GM18868 (cell line): Measurements from ENCODE around the gene AMDHD1.

Source experiments
- ATAC-seq: cut with Tn5 transposase; IDR thresholded peaks from one replicate; pipeline ENCODE4 v1.9.1; 2021; ENCODE audit warnings: mild to moderate bottlenecking, moderate library complexity; ENCODE audit not compliant: unreplicated experiment

AMDHD1 gene, protein sequence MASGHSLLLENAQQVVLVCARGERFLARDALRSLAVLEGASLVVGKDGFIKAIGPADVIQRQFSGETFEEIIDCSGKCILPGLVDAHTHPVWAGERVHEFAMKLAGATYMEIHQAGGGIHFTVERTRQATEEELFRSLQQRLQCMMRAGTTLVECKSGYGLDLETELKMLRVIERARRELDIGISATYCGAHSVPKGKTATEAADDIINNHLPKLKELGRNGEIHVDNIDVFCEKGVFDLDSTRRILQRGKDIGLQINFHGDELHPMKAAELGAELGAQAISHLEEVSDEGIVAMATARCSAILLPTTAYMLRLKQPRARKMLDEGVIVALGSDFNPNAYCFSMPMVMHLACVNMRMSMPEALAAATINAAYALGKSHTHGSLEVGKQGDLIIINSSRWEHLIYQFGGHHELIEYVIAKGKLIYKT

DNA sequence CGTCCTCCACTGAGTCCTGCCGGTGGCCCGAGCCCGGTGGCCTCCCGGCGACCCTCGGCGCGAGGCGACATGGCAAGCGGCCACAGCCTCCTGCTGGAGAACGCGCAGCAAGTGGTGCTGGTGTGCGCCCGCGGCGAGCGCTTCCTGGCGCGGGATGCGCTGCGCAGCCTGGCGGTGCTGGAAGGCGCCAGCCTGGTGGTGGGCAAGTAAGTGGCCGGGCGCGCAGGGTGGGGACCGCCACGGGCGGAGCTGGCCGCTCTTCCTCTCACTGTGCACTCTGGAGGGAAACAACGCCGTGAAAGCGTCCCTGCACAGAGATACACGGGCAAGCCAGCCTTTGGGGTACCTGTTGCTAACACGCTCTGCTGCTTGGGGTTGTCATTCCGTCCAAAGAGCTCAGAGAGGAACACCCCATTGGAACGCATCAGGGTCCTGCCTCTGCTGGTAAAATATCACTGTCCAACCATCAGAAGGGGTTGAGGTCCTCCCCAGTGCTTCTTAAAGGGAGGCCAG is at the start of gene AMDHD1:
AMDHD1 (plus strand) TSS at position 2 of the 513 bp plus-strand sequence; CDS start at position 70, 68 bp downstream.
- peak; percentile 60 for ATAC-seq

- ATAC-seq = no peak
Observed at GRCh38 chr12:95896846-95897245, 46.3 kb upstream of the AMDHD1 start.

DNA sequence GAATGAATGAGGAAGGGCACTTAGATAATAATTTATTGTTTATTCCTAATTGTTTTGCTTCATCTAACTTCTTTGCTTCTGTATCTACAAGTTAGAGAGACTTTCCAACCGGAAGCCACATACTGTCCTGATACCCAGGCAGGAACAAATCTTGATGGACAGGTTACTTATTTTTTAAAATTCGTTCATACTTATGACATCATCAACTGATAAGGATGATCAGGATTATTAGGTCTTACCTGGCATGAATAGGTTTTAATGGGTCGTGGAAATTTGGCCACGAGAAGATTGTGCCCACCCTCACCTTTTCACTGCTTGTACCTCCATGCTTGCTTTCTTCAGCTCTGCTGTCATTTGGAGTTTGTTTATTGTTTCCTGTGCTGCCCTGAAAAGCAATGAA is 45.0 kb upstream of the AMDHD1 start:
- no peak for ATAC-seq

- no peak for ATAC-seq
Observed at GRCh38 chr12:95908573-95908972, 34.6 kb upstream of the AMDHD1 start.

GRCh38 chr12:95909871-95910270 is 33.3 kb upstream of the AMDHD1 start:
- ATAC-seq = no peak

DNA sequence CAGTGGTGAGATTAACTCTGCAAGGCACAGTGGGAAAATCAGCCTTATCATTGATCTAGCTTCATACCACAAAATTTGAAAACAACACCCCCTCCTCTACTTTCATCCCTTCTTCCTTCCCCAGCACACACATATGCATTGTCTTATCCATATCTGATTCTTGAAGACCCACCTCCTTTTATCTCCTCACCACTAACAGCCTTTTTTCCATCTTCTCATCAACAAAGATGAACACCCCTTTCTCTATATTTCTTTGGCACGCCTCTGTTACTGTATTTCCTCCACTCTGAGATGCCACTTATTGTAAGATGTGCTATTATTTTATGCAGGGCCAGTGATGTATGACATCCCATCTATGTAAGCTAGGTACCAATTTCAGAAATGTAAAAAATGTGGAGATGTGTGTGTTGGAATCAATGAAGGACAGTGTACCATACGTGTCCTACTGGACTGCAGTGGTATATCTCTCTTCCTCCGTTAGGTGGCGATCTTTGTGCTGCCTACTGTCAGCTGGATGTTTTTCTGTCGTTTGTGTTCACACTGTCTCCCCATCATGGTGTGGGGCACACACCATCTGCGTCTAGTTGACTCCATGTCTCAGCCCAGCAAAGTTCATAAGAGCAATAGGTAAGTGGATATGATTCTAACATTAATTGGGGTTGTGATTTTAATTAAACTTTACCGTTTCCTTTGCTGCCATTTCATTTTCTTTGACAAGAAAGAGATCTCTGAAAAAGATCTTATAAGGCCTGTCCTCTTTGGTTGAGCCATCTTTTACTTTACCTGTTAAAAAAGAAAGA is 24.7 kb upstream of the AMDHD1 start:
- peak; percentile 87 for ATAC-seq

GRCh38 chr12:95919110-95919509 is 24.0 kb upstream of the AMDHD1 start:
- ATAC-seq = no peak

- ATAC-seq = no peak
Observed at GRCh38 chr12:95922231-95922630, 20.9 kb upstream of the AMDHD1 start.

GRCh38 chr12:95940514-95940913 is 2.6 kb upstream of the AMDHD1 start:
- ATAC-seq = no peak

DNA sequence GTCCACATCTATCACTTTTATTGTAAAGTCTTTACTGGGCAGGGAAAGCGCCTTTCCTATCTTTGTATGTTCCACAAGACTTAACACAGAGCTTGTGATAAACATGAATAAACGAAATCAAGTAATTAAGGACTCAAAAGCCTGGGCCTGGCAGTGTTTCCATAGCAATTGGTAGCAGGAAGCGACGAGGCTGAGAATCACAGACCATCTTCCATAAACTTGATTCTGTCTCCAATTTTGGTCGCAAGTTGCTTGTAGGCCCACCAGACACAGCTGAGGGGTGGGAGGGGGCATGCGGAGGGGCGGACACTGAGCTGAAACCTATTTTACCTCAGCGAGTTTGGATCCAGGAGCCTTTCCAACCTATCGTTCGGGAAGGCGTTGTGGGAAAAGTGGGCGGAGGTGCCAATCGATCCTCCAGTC is 1.0 kb upstream of the AMDHD1 start:
- ATAC-seq = no peak

DNA sequence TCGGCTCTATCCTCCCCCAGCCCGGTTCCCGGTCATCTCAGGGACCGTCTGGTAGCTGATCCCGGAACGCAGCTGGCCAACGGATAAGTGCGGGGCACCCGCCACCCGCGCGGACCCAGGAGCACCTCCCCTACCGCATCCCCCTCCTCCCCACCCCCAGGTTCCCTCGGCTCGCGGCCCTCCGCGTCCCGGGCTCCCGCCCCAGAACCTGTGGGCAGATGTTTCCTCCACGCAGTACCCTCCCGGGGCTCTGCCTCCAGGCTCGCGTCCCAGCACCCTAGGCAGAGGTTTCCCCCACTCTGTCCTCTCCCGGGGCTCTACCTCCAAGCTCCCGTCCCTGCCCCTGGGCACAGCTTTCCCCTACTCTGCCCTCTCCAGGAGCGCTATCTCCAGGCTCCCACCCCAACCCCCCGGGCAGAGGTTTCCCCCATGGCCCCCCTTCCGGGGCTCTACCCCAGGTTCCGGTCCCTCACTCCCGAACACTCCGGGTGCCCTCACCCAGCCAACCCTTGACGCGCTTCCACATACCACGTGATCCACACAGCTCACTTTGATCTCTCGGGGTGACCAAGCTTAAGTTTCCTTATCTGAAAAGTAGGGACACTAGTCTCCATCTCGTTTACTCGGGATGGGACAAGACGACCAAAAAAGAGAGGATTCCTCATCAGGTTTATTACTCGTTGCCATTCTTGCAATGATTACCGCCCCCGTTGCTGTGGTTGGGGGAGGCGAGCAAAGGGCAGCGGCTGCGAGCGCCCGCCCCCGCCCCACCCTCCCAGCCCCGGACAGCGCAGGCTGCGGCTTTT is 404 bp upstream of the AMDHD1 start, which contains the start of gene CCDC38:
CCDC38 (minus strand) TSS at position 91 of the 806 bp plus-strand sequence. CDS start 6,105 bp downstream, outside the sequence.
- peak; percentile 96 for ATAC-seq

GRCh38 chr12:95944108-95944704 is 1.1 kb downstream of the AMDHD1 start:
- ATAC-seq = no peak

- no peak for ATAC-seq
Observed at GRCh38 chr12:95949477-95950206, 6.5 kb downstream of the AMDHD1 start.

- ATAC-seq = no peak
Observed at GRCh38 chr12:95951515-95951914, 8.4 kb downstream of the AMDHD1 start.

DNA sequence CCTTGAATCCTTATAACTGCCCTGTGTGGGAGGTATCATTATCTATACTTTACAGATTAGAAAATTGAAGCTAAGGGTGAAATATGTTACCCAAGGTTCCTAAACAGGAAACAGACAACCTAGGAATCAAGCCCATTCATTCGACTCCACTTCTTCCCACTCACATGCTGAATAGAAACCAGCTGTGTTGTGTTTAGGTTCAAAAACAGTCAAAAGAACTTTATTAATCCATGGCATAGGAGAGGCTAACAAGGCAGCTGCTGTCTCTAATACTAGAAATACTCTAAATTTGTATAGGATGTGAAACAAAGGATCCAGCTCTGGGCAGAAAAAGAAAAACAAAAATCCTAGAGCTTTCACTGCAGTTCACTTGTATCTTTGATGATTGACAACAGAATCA is 9.9 kb downstream of the AMDHD1 start:
- ATAC-seq = no peak

DNA sequence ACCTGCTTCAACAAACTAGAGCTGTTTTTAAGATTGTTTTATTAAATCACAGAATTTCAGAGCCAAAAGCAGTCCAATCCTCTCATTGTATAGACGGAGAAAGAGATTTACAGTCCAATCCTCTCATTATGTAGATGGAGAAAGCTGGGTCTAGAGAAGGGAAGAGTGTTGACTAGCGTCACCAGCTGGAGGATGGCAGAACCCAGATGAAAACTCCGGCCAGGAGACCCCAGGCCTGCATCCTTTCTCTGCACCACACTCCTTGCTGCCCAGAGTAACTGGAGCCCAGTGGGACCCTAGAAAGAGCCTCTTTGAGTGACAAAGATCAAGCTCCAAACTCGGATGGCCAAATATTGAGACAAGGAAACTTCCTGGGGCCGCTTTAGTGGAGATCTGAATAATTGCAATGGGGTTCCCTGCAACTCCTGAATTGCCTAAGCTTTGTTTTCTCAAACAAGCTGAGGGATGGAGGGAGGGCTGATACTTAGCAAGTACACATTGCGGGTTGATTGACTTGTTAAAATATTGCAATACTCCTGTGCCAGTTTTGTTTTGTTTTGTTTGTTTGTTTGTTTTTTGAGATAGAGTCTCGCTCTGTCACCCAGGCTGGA is 12.5 kb downstream of the AMDHD1 start:
- ATAC-seq = no peak

GRCh38 chr12:95956557-95957145 is 13.5 kb downstream of the AMDHD1 start:
- ATAC-seq = no peak

- no peak for ATAC-seq
Observed at GRCh38 chr12:95959107-95959506, 16.0 kb downstream of the AMDHD1 start.

GRCh38 chr12:95960241-95960640 is 17.1 kb downstream of the AMDHD1 start:
- ATAC-seq = no peak
